A673 (cell line): ENCODE data around the gene PRSS56.

Experiments used
- EZH2 ChIP-seq: fragments of 200-600 bp; sonication (generic); IDR thresholded peaks from 2 replicates; pipeline ENCODE4 v1.6.1; 2017; ENCODE audit warnings: borderline replicate concordance, low read depth, mild to moderate bottlenecking, mixed read lengths, antibody characterized with exemption, low read length; ENCODE audit not compliant: poor library complexity, severe bottlenecking
- TF ChIP-seq, protein P1 (sequence below): fragments of 300-800, 200-600 bp; sonication (generic); conservative IDR thresholded peaks from 2 replicates; pipeline ENCODE4 v1.5.1; 2017; ENCODE audit warnings: low read depth, mild to moderate bottlenecking, antibody characterized with exemption, low read length, moderate library complexity, mixed read lengths

DNA sequence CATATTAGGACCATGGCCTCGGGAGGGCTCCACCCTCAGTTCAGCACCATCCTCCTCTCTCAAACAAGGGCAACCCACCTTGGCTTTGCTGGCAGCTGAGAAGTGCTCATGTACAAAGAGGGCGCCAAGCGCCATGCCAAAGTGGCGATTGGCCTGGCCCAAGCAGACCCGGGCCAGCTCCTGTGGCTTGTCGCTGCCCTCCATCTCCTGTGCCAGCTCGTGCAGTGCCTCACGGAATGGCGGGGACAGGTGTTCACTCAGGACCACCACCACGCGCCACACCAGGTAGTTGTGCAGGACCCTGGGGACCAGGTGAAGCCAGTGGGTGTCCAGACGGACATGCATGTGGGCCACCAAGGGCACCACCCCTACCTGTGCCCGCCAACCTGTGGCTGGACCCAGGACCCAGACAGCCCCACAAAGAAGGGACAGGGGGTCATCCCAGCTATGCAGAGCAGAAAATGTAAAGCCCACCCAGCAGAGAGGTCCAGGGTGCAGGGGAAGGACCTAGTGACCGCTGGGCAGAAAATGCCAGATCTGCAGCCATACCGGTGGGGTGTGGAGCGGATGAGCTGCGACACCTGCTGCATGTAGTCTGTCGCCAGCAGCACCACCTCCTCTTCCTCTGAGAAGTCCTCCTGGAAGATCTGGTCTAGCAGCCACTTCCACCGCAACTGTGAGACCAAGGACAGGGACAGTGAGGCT, 36.1 kb upstream of the PRSS56 start:
- no peak for TF ChIP-seq EZH2
- TF ChIP-seq, protein P1, sequence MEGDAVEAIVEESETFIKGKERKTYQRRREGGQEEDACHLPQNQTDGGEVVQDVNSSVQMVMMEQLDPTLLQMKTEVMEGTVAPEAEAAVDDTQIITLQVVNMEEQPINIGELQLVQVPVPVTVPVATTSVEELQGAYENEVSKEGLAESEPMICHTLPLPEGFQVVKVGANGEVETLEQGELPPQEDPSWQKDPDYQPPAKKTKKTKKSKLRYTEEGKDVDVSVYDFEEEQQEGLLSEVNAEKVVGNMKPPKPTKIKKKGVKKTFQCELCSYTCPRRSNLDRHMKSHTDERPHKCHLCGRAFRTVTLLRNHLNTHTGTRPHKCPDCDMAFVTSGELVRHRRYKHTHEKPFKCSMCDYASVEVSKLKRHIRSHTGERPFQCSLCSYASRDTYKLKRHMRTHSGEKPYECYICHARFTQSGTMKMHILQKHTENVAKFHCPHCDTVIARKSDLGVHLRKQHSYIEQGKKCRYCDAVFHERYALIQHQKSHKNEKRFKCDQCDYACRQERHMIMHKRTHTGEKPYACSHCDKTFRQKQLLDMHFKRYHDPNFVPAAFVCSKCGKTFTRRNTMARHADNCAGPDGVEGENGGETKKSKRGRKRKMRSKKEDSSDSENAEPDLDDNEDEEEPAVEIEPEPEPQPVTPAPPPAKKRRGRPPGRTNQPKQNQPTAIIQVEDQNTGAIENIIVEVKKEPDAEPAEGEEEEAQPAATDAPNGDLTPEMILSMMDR: no peak
